ENCODE data around the gene AHCTF1.

DNA sequence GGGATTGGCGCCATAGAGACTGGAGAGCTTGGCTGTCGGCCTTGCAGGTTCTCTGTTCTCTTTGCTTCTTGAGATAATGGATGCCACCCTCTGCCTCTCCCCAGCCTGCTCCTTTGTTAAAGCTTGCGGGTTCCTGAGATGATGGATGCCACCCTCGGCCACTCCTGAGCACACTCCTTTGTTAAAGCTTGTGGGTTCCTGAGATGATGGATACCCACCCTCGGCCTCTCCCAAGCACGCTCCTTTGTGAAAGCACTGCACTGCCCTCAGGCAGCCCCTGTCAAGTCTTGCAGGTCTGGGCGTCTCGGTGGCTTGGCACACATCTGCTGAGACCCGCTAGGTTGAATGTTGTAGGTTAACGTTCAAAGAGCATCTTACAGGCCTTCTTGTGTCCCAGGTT is 131.0 kb downstream of the AHCTF1 start:
- TF ChIP-seq EZH2 (IDR thresholded peaks at IDR 0.05; ENCODE audit: insufficient read depth, low read length): no peak
- TF ChIP-seq, protein P1, sequence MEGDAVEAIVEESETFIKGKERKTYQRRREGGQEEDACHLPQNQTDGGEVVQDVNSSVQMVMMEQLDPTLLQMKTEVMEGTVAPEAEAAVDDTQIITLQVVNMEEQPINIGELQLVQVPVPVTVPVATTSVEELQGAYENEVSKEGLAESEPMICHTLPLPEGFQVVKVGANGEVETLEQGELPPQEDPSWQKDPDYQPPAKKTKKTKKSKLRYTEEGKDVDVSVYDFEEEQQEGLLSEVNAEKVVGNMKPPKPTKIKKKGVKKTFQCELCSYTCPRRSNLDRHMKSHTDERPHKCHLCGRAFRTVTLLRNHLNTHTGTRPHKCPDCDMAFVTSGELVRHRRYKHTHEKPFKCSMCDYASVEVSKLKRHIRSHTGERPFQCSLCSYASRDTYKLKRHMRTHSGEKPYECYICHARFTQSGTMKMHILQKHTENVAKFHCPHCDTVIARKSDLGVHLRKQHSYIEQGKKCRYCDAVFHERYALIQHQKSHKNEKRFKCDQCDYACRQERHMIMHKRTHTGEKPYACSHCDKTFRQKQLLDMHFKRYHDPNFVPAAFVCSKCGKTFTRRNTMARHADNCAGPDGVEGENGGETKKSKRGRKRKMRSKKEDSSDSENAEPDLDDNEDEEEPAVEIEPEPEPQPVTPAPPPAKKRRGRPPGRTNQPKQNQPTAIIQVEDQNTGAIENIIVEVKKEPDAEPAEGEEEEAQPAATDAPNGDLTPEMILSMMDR (IDR thresholded peaks at IDR 0.05; ENCODE audit: insufficient read depth, low read depth, low read length): no peak
